Measurements from ENCODE around the gene NUBP2. TPM values are rescaled to one million over a fixed set of nuclear protein-coding genes. Genes with fewer than 3 reads are reported as not detected.

NUBP2 gene
- total RNA-seq, 1 experiment from 2014 or later = 76.6 TPM

DNA sequence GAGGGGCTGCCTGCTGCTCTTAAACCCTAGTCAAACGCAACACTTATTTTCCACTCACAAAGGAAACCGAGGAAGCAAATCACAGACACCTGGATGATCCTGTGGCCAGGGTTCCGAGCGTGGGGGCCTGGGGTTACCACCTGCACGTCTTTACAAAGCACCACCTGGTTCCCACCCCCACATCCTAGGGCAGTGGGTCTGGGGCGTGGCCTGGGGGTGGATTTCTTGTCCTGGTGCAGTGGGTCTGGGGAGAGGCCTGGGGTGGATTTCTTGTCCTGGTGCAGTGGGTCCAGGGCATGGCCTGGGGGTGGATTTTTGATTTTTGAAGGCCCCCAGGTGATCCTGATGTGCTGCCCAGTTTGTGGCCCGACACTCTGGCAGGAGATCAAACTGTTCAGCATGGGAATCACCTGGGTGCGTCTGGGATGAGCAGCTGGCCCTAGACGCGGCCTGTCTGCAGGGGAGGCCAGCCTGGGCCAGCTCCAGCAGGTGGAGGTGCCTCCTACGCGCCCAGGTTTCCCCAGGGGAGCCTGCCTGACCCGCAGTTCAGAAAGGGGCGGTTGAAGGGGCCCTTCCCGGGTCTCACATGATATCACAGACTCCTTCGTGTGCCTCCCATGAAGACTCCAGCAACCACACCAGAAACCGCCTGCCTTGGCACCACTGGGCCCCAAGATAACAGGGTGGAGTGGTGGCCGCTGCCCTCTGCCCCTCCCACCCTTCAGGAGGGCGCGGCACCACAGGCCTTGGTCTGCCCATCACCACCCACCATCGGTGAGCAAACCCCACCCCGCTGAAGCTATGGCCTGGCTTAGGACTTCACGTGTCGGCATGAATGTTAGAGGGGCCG lies 37.6 kb downstream of the NUBP2 start:
- no TSS peak for BruUV-seq (replicated peaks)
- Histone ChIP-seq H3K4me1 (ENCODE audit: insufficient read depth, low read length, poor library complexity, severe bottlenecking) (no peaks in the 10 kb centered on the region), H3K36me3 (ENCODE audit: insufficient read depth, low read length, poor library complexity, severe bottlenecking) (no peaks in the 10 kb centered on the region), H3K27ac (ENCODE audit: low read depth, low read length, poor library complexity, severe bottlenecking) (no peak overlapping the region), H3K9me3 (ENCODE audit: low read depth, low read length, poor library complexity, severe bottlenecking) (no peaks in the 10 kb centered on the region), H3K27me3 (replicated peaks; ENCODE audit: insufficient read depth, low read depth, low read length, poor library complexity) (no peaks in the 10 kb centered on the region), H3K4me3 (ENCODE audit: low read depth, low read length, poor library complexity, severe bottlenecking) (no peak overlapping the region)
- DNase-seq (ENCODE audit: low spot score) = no peak
- POLR2A ChIA-PET (ENCODE audit: low non-redundant PET) = no interaction called here
- CTCF ChIA-PET = interaction anchor here (0.6 kb wide), 1 partner anchor 378 kb away, joined by 3 read pairs; no protein-coding TSS in a partner anchor
- TF ChIP-seq, protein P1, sequence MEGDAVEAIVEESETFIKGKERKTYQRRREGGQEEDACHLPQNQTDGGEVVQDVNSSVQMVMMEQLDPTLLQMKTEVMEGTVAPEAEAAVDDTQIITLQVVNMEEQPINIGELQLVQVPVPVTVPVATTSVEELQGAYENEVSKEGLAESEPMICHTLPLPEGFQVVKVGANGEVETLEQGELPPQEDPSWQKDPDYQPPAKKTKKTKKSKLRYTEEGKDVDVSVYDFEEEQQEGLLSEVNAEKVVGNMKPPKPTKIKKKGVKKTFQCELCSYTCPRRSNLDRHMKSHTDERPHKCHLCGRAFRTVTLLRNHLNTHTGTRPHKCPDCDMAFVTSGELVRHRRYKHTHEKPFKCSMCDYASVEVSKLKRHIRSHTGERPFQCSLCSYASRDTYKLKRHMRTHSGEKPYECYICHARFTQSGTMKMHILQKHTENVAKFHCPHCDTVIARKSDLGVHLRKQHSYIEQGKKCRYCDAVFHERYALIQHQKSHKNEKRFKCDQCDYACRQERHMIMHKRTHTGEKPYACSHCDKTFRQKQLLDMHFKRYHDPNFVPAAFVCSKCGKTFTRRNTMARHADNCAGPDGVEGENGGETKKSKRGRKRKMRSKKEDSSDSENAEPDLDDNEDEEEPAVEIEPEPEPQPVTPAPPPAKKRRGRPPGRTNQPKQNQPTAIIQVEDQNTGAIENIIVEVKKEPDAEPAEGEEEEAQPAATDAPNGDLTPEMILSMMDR (conservative IDR thresholded peaks at IDR 0.05; ENCODE audit: low read depth, low read length) = no peak
- TF ChIP-seq EZH2 (IDR thresholded peaks at IDR 0.05; ENCODE audit: borderline replicate concordance, low read depth, low read length, poor library complexity, severe bottlenecking) = no peak
- intact Hi-C loops (cut with micrococcal nuclease; ENCODE audit: unreplicated experiment) = loop anchor here (10.0 kb wide), 1 partner anchor 46 kb away; the partner anchor contains the start of genes EME2, MRPS34 and NME3

- TF ChIP-seq EZH2 (IDR thresholded peaks at IDR 0.05; ENCODE audit: borderline replicate concordance, low read depth, low read length, poor library complexity, severe bottlenecking) = no peak
- TF ChIP-seq, protein P1 (conservative IDR thresholded peaks at IDR 0.05; ENCODE audit: low read depth, low read length) = no peak
- no peak overlapping the region for H3K4me3 ChIP-seq (ENCODE audit: low read depth, low read length, poor library complexity, severe bottlenecking)
- no peaks in the 10 kb centered on the region for H3K36me3 ChIP-seq (ENCODE audit: insufficient read depth, low read length, poor library complexity, severe bottlenecking)
- no peaks in the 10 kb centered on the region for H3K27me3 ChIP-seq (replicated peaks; ENCODE audit: insufficient read depth, low read depth, low read length, poor library complexity)
- no peaks in the 10 kb centered on the region for H3K9me3 ChIP-seq (ENCODE audit: low read depth, low read length, poor library complexity, severe bottlenecking)
- no peak overlapping the region for H3K27ac ChIP-seq (ENCODE audit: low read depth, low read length, poor library complexity, severe bottlenecking)
- POLR2A ChIA-PET (ENCODE audit: low non-redundant PET) = no interaction called here
- BruUV-seq (replicated peaks) = no TSS peak
- DNase-seq (ENCODE audit: low spot score) = no peak
- H3K4me1 ChIP-seq (ENCODE audit: insufficient read depth, low read length, poor library complexity, severe bottlenecking) = no peaks in the 10 kb centered on the region
- intact Hi-C loops (cut with micrococcal nuclease; ENCODE audit: unreplicated experiment) = loop anchor here (10.0 kb wide), 1 partner anchor 46 kb away; the partner anchor contains the start of genes EME2, MRPS34 and NME3
- CTCF ChIA-PET = no interaction called here
Observed at GRCh38 chr16:1820946-1821290, 38.2 kb downstream of the NUBP2 start.

DNA sequence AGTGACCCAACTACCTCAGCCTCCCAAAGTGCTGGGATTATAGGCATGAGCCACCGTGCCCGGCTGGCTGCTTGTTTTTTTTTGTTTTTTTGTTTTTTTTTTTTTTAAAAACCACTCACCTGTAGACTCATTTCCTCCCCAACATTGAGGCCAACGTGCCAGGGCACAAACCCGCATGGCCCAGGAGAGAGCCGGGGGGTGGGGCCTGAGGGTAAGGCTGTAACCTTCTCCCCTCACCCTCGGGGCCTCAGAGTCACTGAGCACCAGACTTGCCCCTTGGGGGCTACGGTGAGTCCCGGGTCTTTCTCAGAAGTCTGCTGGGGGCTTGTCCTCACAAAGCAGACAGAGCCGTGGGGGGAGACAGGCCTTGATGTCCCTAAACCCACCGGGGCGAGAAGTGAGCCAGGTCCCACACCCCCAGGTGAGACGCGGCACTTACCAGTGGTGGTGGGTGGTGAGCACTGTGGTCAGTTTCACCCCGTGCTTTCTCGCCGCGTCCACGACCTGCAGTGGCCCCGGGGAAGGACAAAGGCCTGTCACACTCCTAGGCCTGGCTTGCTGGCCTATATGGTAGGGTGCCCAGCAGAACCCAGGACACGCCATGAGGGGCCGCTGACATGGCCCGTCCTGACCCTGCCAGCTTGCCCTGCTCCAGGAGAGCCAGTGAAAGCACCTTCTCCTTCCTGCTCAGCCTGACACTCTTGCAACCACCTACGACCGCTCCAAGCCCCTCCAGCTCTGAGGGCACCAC lies 39.3 kb downstream of the NUBP2 start:
- H3K27ac ChIP-seq (ENCODE audit: low read depth, low read length, poor library complexity, severe bottlenecking) = no peak overlapping the region
- no peak for DNase-seq (ENCODE audit: low spot score)
- H3K36me3 ChIP-seq (ENCODE audit: insufficient read depth, low read length, poor library complexity, severe bottlenecking) = no peaks in the 10 kb centered on the region
- H3K4me1 ChIP-seq (ENCODE audit: insufficient read depth, low read length, poor library complexity, severe bottlenecking) = no peaks in the 10 kb centered on the region
- ChIA-PET CTCF (no interaction called here), POLR2A (ENCODE audit: low non-redundant PET) (no interaction called here)
- intact Hi-C loops (cut with micrococcal nuclease; ENCODE audit: unreplicated experiment) = loop anchor here (10.0 kb wide), 1 partner anchor 47 kb away; the partner anchor contains the start of genes EME2, MRPS34 and NME3
- H3K4me3 ChIP-seq (ENCODE audit: low read depth, low read length, poor library complexity, severe bottlenecking) = no peak overlapping the region
- no peaks in the 10 kb centered on the region for H3K27me3 ChIP-seq (replicated peaks; ENCODE audit: insufficient read depth, low read depth, low read length, poor library complexity)
- BruUV-seq (replicated peaks) = no TSS peak
- H3K9me3 ChIP-seq (ENCODE audit: low read depth, low read length, poor library complexity, severe bottlenecking) = no peaks in the 10 kb centered on the region
- no peak for TF ChIP-seq EZH2 (IDR thresholded peaks at IDR 0.05; ENCODE audit: borderline replicate concordance, low read depth, low read length, poor library complexity, severe bottlenecking)
- TF ChIP-seq, protein P1 (conservative IDR thresholded peaks at IDR 0.05; ENCODE audit: low read depth, low read length) = no peak
